ENCODE data around the gene EXOC4. TPM values are rescaled to one million over a fixed set of nuclear protein-coding genes. Genes with fewer than 3 reads are reported as not detected.

The EXOC4 gene
- total and polyA plus RNA-seq, 2 of the 8 experiments (the other 6 are each of a cell fraction or from before 2014, with no cell fraction given): 27.0 to 67.3 TPM

- no peak for TF ChIP-seq RNF2 (IDR thresholded peaks at IDR 0.05; ENCODE audit: borderline replicate concordance, low read depth, low read length, missing control alignments, poor library complexity, severe bottlenecking)
- no peak for TF ChIP-seq ATF2 (IDR thresholded peaks at IDR 0.05; ENCODE audit: low read length)
- TF ChIP-seq SIRT6 (IDR thresholded peaks at IDR 0.05; ENCODE audit: low read length): no peak
- TF ChIP-seq JUND (IDR thresholded peaks at IDR 0.05; ENCODE audit: low read length): no peak
- no peak for TF ChIP-seq E2F6 (IDR thresholded peaks at IDR 0.05)
Observed at GRCh38 chr7:133959505-133959904, 706.6 kb downstream of the EXOC4 start (continued).
